Epithelial cell of esophagus (primary cell): ENCODE results near the gene CBFB.
A peak's percentile ranks its signal among the peaks of the same experiment; 100 is the strongest.

ENCODE experiments used
- DNase-seq: peaks from one replicate; pipeline ENCODE4 v3.0.0; 2010; ENCODE audit warnings: low read depth
- H3K4me3 ChIP-seq: 2 replicates; pipeline ENCODE4 v1.5.1; 2011; ENCODE audit warnings: mild to moderate bottlenecking, low read length, control low read depth
- TF ChIP-seq, protein P1 (sequence below): IDR thresholded peaks from 2 replicates; pipeline ENCODE4 v1.5.1; 2011; ENCODE audit warnings: low read depth, mild to moderate bottlenecking, low read length, control low read depth, inconsistent platforms; ENCODE audit not compliant: insufficient read depth; ENCODE audit errors: missing control alignments

Gene CBFB

DNA sequence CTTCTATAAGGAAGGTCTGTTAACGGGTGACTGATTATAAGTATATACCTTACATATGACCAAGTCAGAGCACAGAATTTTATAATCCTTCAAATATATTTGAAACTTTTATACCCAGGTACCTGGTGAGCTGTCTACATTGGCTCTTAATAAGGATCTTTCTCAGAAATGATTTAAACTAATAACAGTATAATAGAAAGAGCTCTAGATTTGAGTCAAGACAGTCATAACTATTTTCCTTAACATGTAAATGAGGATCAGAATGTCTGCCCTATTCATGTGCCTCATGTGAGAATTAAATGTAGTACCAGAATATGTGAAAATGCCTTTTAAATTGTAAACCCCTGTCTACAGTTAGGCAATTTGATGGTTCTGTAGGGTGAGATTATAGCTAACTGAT, 14.5 kb downstream of the CBFB start:
- TF ChIP-seq, protein P1, sequence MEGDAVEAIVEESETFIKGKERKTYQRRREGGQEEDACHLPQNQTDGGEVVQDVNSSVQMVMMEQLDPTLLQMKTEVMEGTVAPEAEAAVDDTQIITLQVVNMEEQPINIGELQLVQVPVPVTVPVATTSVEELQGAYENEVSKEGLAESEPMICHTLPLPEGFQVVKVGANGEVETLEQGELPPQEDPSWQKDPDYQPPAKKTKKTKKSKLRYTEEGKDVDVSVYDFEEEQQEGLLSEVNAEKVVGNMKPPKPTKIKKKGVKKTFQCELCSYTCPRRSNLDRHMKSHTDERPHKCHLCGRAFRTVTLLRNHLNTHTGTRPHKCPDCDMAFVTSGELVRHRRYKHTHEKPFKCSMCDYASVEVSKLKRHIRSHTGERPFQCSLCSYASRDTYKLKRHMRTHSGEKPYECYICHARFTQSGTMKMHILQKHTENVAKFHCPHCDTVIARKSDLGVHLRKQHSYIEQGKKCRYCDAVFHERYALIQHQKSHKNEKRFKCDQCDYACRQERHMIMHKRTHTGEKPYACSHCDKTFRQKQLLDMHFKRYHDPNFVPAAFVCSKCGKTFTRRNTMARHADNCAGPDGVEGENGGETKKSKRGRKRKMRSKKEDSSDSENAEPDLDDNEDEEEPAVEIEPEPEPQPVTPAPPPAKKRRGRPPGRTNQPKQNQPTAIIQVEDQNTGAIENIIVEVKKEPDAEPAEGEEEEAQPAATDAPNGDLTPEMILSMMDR, result no peak
- DNase-seq, result no peak
- H3K4me3 ChIP-seq, result no peak overlapping the region

DNA sequence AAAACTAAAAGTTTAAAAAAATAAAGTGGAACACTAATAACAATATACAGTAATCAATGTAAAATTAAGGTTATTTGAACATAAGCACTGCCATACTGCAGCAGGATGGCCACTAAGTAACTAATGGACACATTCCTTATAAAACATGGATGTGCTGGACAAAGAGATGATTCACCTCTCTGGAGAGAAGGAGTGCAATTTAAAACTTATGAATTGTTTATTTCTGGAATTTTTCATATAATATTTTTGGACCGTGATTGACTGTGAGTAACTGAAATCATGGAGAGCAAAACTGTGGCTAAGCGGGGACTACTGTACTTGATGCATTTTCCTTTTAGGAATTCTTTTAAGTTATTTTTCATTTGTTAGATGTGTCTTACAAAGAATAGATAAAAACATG, 21.8 kb downstream of the CBFB start:
- no peak overlapping the region for H3K4me3 ChIP-seq
- TF ChIP-seq, protein P1, result no peak
- DNase-seq, result no peak

DNA sequence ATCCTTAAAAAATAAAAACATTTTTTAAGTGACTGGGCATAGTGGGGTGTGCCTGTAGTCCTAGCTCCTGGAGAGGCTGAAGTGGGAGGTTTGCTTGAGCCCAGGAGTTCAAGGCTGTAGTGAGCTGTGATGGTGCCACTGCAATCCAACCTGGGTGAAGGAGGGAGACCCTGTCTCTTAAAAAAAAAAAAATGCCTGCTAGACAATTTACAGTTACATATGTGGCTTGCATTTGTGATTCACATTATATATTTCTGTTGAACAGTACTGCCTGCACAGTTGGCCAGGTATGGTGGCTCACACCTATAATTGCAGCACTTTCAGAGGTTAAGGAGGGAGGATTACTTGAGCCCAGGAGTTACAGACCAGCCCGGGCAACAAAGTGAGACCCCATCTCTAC, 23.4 kb downstream of the CBFB start:
- H3K4me3 ChIP-seq, result no peak overlapping the region
- DNase-seq, result no peak
- TF ChIP-seq, protein P1, result no peak

DNA sequence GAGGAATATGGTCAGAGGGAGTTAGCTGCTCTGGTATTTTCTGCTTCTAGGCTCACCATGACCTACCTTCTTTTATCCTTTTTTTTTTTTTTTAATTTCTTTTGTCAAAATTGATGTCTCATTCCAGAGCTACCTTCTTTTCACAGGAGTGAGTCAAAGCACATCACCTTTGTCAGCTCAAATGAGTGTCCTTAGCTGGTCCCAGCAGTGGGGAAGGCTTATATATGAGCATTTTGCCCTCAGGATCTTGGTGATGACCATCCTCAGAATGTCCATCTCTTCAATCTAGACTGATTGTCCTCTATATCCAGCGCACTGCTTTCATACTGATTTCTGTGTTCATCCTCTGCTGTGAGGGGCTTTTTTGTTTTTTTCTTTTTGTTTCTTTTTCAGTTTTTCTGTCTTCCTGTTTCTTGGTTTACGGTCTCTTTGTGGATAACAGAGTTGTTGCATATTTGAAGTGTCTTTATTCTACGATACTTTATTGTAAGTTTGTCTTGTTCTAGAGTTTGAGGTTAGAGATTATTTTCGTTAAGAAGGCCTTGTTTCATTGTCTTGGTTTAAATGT, 24.9 kb downstream of the CBFB start:
- TF ChIP-seq, protein P1, result no peak
- H3K4me3 ChIP-seq, result no peak overlapping the region
- peak; percentile 22 for DNase-seq

DNA sequence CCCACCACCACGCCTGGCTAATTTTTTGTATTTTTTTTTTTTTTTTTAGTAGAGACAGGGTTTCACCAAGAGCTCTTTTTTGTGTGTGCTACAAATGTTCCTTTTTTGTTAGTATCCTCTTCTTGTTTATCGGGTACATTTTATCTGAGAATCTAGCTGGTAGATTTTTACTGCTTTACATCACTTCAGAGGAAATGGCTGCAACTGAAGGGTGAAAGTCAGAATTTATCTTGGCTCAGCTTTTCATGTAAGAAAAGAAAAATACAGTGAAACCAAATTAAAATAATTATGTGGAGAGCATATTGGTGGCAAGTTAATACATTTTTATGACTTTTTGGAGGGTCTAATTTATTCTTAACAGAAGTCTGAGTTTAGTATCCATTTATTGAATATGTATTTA, 26.0 kb downstream of the CBFB start:
- no peak overlapping the region for H3K4me3 ChIP-seq
- DNase-seq, result no peak
- TF ChIP-seq, protein P1, result no peak

DNA sequence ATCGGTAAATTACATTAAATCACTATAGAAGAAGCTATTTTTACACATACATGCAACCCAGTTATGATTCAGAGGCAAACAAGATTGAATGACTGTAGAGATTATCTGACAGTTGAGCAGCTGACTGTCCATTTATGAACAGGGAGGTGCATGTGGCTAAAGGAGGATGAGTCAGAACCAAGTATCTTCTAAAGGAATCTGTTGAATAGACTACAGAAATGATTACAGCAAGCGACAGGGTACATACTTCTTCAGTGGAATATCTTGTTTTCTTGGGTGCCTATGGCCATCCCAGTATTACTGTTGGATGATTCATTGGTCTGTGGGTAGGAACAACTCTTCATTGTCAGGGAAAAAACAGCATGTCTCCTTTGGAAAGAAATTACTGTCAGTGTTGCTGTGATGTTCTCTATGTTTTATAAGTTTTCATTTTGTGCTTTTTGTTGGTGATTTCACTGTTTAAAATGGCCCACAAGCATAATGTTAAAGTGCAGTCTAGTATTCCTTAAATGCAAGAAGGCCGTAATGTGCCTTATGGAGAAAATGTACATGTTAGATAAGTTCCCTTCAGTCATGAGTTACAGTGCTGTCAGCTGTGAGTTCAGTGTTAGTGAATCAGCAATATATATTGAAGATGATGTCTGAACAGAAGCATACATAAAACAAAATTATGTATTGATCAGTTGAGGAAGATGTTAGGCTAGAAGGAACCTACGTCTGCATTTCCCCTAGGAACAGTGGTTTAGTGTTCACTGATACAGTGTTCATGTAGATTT, 27.0 kb downstream of the CBFB start:
- TF ChIP-seq, protein P1, result no peak
- peak; percentile 98 for DNase-seq
- no peak overlapping the region for H3K4me3 ChIP-seq

DNA sequence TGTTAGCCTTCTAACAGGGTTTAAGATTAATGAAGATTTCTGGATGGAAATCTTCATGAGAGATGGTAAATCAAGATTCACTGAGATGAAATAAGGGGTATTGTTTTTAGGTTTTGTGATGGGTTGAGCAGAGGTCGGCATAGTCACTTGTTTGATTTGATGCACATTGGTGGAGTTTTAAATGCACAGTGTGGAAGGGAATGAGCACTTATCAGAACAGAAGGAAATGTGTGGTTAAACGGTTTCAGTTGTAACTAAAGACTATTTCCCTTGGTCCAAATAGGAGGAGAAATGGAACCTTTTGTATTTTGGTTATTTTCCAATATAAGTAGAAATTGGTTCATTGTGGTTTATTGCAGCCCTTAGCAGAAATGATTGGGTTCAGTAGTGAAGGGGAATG, 34.1 kb downstream of the CBFB start:
- H3K4me3 ChIP-seq, result no peak overlapping the region
- TF ChIP-seq, protein P1, result no peak
- DNase-seq, result no peak
